Suprapubic skin (tissue), 4 donors: ENCODE results near the gene GPRC5C.

Source experiments
- EP300 ChIP-seq: sonication (generic); formaldehyde crosslinking; IDR thresholded peaks from one replicate; pipeline ENCODE4 v1.6.1; 2017; ENCODE audit warnings: antibody characterized with exemption
- POLR2A ChIP-seq, 2 donors: fragments of 450-650 bp; IDR thresholded peaks; one replicate each; pipeline ENCODE4 v1.6.1; 2017; ENCODE audit warnings: antibody characterized with exemption in 2 of 2, mild to moderate bottlenecking in 2 of 2, moderate library complexity in 2 of 2
- POLR2AphosphoS5 ChIP-seq, 3 donors: sonication (generic); formaldehyde crosslinking; IDR thresholded peaks; one replicate each; pipeline ENCODE4 v1.6.1; 2017; ENCODE audit warnings: antibody characterized with exemption in 3 of 3
- TF ChIP-seq, protein P1 (sequence below), 2 donors: fragments of 200-600 bp in 1 of 2; fragments of 450-650 bp in 1 of 2; sonication (generic) in 1 of 2; IDR thresholded peaks; one replicate each; pipeline ENCODE4 v1.5.1; 2016 to 2019; ENCODE audit warnings: antibody characterized with exemption in 2 of 2, mild to moderate bottlenecking in 1 of 2, moderate library complexity in 1 of 2

DNA sequence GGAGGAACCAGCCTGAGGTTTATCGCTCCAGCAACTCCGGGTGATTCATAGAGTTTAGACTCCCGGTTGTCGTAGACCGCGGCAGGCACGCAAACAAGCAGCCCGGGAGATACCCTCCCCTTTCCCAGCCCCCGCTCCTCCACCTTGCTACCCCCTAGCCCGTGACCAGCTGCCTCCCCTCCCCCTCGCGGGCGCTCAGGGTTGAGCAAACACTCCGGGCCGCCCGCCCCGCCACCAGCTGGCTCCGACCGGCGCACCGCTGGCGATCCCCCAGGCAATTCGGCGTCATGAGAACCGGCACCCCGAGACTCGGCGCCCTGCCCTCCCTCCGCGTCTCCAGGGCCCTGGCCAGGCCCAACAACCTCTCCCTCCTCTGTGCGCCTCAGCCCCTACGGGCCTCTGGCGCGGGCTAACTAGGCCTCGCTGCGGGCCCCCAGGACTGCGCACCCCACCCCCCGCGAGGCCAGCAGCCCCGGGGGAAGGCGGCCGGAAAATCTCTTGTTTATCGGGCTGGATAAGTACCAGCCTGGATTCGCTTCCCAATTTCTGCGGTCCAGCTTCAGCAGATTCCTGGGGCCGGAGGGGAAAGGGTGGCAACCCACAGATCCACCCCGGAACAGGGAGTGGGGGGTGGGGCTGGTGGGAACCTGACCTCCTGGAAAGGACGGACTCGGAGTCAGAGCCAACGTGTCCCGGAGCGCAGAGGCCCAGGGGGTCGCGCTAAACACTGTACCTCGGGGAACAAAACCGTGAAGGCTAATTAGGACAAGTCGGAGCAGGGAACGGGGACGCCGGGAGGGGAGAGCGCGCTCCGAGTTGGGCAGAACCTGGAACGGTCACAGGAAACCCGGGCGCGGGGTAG is 951 bp upstream of the GPRC5C start:
- TF ChIP-seq POLR2A (IDR thresholded peaks at IDR 0.05) (no peak), POLR2AphosphoS5 (IDR thresholded peaks at IDR 0.05) (no peak), EP300 (no peak)
- TF ChIP-seq, protein P1, sequence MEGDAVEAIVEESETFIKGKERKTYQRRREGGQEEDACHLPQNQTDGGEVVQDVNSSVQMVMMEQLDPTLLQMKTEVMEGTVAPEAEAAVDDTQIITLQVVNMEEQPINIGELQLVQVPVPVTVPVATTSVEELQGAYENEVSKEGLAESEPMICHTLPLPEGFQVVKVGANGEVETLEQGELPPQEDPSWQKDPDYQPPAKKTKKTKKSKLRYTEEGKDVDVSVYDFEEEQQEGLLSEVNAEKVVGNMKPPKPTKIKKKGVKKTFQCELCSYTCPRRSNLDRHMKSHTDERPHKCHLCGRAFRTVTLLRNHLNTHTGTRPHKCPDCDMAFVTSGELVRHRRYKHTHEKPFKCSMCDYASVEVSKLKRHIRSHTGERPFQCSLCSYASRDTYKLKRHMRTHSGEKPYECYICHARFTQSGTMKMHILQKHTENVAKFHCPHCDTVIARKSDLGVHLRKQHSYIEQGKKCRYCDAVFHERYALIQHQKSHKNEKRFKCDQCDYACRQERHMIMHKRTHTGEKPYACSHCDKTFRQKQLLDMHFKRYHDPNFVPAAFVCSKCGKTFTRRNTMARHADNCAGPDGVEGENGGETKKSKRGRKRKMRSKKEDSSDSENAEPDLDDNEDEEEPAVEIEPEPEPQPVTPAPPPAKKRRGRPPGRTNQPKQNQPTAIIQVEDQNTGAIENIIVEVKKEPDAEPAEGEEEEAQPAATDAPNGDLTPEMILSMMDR (IDR thresholded peaks at IDR 0.05): no peak
